SK-N-SH (cell line): ENCODE measurements around the gene GPRIN3. TPM values are rescaled to one million over a fixed set of nuclear protein-coding genes. Genes with fewer than 3 reads are reported as not detected.

Experiments used
- CTCF ChIA-PET: fragments of 300-600, 350-600 bp; formaldehyde crosslinking; extraction: SDS; loops from one replicate; lab custom pipeline; 2021; lab: Yijun Ruan, JAX
- POLR2A ChIA-PET: fragments of 350-600 bp; sonication (Branson Sonifier 250); formaldehyde crosslinking; extraction: SDS; loops from one replicate; lab custom pipeline; 2020; ENCODE audit warnings: antibody characterized with exemption, inconsistent platforms; lab: Yijun Ruan, JAX
- DNase-seq: peaks from one replicate; pipeline ENCODE4 v3.0.0; 2012
- H2AFZ ChIP-seq: fragments of 200-600 bp; sonication (generic); 2 replicates; pipeline ENCODE4 v1.8.1; 2016; ENCODE audit warnings: antibody characterized with exemption, mild to moderate bottlenecking, low read depth
- H3F3A ChIP-seq: fragments of 200-600 bp; sonication (generic); replicated peaks from 2 replicates; pipeline ENCODE3; 2016; ENCODE audit warnings: antibody characterized with exemption, mild to moderate bottlenecking; ENCODE audit not compliant: insufficient read depth
- H3K27ac ChIP-seq, 2 experiments: fragments of 200-500 bp in 1 of 2; fragments of 200-600 bp in 1 of 2; sonication (Bioruptor generic) in 1 of 2; sonication (generic), shearing (Covaris generic) in 1 of 2; 2 replicates each; pipeline versions ENCODE4 v1.5.1 to v1.6.1; 2014 to 2016; ENCODE audit warnings: low read depth in 2 of 2, inconsistent platforms in 1 of 2, low read length in 1 of 2, mild to moderate bottlenecking in 1 of 2, mixed read lengths in 1 of 2
- H3K27me3 ChIP-seq: fragments of 200-600 bp; sonication (generic), shearing (Covaris generic); 2 replicates; pipeline ENCODE4 v1.6.1; 2016; ENCODE audit warnings: mixed run types; ENCODE audit not compliant: insufficient read depth
- H3K36me3 ChIP-seq, 2 experiments: fragments of 200-500 bp in 1 of 2; fragments of 200-600 bp in 1 of 2; sonication (Bioruptor generic) in 1 of 2; sonication (generic) in 1 of 2; replicated peaks in 1 of 2; 2 replicates each; pipeline versions ENCODE3 to v1.5.1; 2014 to 2016; ENCODE audit warnings: low read length in 1 of 2, mild to moderate bottlenecking in 1 of 2; ENCODE audit not compliant: insufficient read depth in 2 of 2, control insufficient read depth in 1 of 2
- H3K4me1 ChIP-seq, 2 experiments: fragments of 200-500 bp in 1 of 2; fragments of 200-600 bp in 1 of 2; sonication (Bioruptor generic) in 1 of 2; sonication (generic), shearing (Covaris generic) in 1 of 2; 2 replicates each; pipeline versions ENCODE4 v1.5.1 to v1.6.1; 2014 to 2016; ENCODE audit warnings: low read depth in 1 of 2, low read length in 1 of 2, mixed run types in 1 of 2; ENCODE audit not compliant: insufficient read depth in 2 of 2, control insufficient read depth in 1 of 2
- H3K4me2 ChIP-seq: fragments of 200-600 bp; sonication (generic), shearing (Covaris generic); 2 replicates; pipeline ENCODE4 v1.6.1; 2017; ENCODE audit warnings: mixed run types
- H3K4me3 ChIP-seq, 2 experiments: fragments of 200-500 bp in 1 of 2; fragments of 200-600 bp in 1 of 2; sonication (Bioruptor generic) in 1 of 2; sonication (generic), shearing (Covaris generic) in 1 of 2; 2 replicates each; pipeline versions ENCODE4 v1.5.1 to v1.8.1; 2014 to 2016; ENCODE audit warnings: low read depth in 2 of 2, inconsistent platforms in 1 of 2, low read length in 1 of 2, mild to moderate bottlenecking in 1 of 2, mixed read lengths in 1 of 2, moderate library complexity in 1 of 2
- H3K79me2 ChIP-seq: fragments of 200-600 bp; sonication (generic); 2 replicates; pipeline ENCODE4 v1.8.1; 2017; ENCODE audit warnings: mild to moderate bottlenecking; ENCODE audit not compliant: insufficient read depth
- H3K9ac ChIP-seq: fragments of 200-600 bp; sonication (generic); 2 replicates; pipeline ENCODE4 v1.6.1; 2017; ENCODE audit warnings: mixed run types
- H3K9me2 ChIP-seq: fragments of 200-600 bp; sonication (generic); 2 replicates; pipeline ENCODE4 v1.6.1; 2017; ENCODE audit warnings: mixed run types
- H3K9me3 ChIP-seq: fragments of 200-600 bp; sonication (generic); 2 replicates; pipeline ENCODE4 v1.6.1; 2017; ENCODE audit warnings: mixed run types, mild to moderate bottlenecking, moderate library complexity
- H4K20me1 ChIP-seq: fragments of 200-600 bp; sonication (generic); 2 replicates; pipeline ENCODE4 v1.6.1; 2017; ENCODE audit warnings: mild to moderate bottlenecking, mixed run types; ENCODE audit not compliant: insufficient read depth
- CHD2 ChIP-seq: fragments of 150-350 bp; IDR thresholded peaks from 2 replicates; pipeline ENCODE4 v1.6.1; 2018; ENCODE audit warnings: low read length; ENCODE audit not compliant: partially characterized antibody
- ELF1 ChIP-seq: IDR thresholded peaks from 2 replicates; pipeline ENCODE4 v1.4.0; 2012
- EP300 ChIP-seq, 2 experiments: IDR thresholded peaks; 2 replicates each; pipeline versions ENCODE4 v1.4.0 to v1.6.1; 2012; ENCODE audit warnings: borderline replicate concordance in 1 of 2, low read depth in 1 of 2, low read length in 1 of 2
- GABPA ChIP-seq: IDR thresholded peaks from 2 replicates; pipeline ENCODE4 v1.4.0; 2012; ENCODE audit warnings: low read depth, mild to moderate bottlenecking
- POLR2AphosphoS5 ChIP-seq: IDR thresholded peaks from 2 replicates; pipeline ENCODE4 v1.6.1; 2012; ENCODE audit warnings: low read depth, low read length
- RAD21 ChIP-seq: IDR thresholded peaks from 2 replicates; pipeline ENCODE4 v1.6.1; 2012; ENCODE audit warnings: mild to moderate bottlenecking, low read length
- RCOR1 ChIP-seq: fragments of 150-350 bp; IDR thresholded peaks from 2 replicates; pipeline ENCODE4 v1.6.1; 2017; ENCODE audit warnings: antibody characterized with exemption, low read length
- TAF1 ChIP-seq: IDR thresholded peaks from 2 replicates; pipeline ENCODE4 v1.6.1; 2012; ENCODE audit warnings: low read depth, mild to moderate bottlenecking, low read length, moderate library complexity, borderline replicate concordance
- TCF12 ChIP-seq: IDR thresholded peaks from 2 replicates; pipeline ENCODE4 v1.4.0; 2012
- TEAD4 ChIP-seq: IDR thresholded peaks from 2 replicates; pipeline ENCODE4 v1.4.0; 2012; ENCODE audit warnings: mild to moderate bottlenecking, borderline replicate concordance; ENCODE audit not compliant: insufficient read depth
- YY1 ChIP-seq: IDR thresholded peaks from 2 replicates; pipeline ENCODE4 v1.4.0; 2012; ENCODE audit warnings: low read depth, mild to moderate bottlenecking
- WGBS: methylation state at CpG from one replicate; pipeline ENCODE4 v1.1.6; 2017; ENCODE audit warnings: low lambda C conversion rate; 5-methylcytosine and 5-hydroxymethylcytosine counted together
- polyA plus RNA-seq, 3 experiments: library from polyadenylated mRNA; depleted of rRNA; stranded (reverse); fragments of >200 nt; gene quantifications; 2 replicates each; pipeline ENCODE4 v1.2.3, GENCODE V29; 2012
- TF ChIP-seq, protein P1 (sequence below): IDR thresholded peaks from 2 replicates; pipeline ENCODE4 v1.4.0; 2012; ENCODE audit warnings: low read depth, borderline replicate concordance
- TF ChIP-seq, protein P2 (sequence below): IDR thresholded peaks from 2 replicates; pipeline ENCODE4 v1.6.1; 2012; ENCODE audit warnings: mild to moderate bottlenecking, low read depth, low read length, moderate library complexity
- TF ChIP-seq, protein P3 (sequence below): fragments of 150-350 bp; IDR thresholded peaks from 2 replicates; pipeline ENCODE4 v1.6.1; 2017; ENCODE audit warnings: antibody characterized with exemption, low read length, low read depth, borderline replicate concordance
- TF ChIP-seq, protein P4 (sequence below): fragments of 200-600 bp; sonication (generic); IDR thresholded peaks from 2 replicates; pipeline ENCODE4 v1.6.1; 2017; ENCODE audit warnings: antibody characterized with exemption, mild to moderate bottlenecking, moderate library complexity
- TF ChIP-seq, protein P5 (sequence below): IDR thresholded peaks from 2 replicates; pipeline ENCODE4 v1.4.0; 2012; ENCODE audit warnings: low read depth

Gene GPRIN3
- polyA plus RNA-seq, 1 of the 3 experiments (the other 2 are of a cell fraction) = not detected

DNA sequence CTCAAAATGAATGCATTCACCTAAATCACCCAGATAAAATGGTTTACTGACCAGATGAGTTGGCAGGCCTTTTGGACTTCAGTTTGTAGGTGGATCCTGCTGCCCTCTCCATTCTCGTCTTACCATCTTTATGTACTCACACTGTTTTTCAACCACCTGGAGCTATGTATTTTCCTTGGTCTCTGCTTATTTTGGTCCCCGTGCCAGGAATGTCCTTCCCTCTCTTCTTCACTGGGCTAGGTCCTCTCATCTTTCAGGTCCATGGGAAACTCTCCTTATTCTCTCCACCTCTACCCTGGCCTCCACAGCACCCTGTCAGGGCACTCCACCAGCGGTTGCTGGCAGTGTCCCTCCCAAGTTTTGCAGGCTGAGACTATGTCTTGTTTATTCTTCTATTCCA, 2.6 kb downstream of the GPRIN3 start:
- no peak for DNase-seq
- WGBS = 53% methylated on average over 3 of the region's 3 CpGs
- Histone ChIP-seq H3F3A (no peaks in the 10 kb centered on the region), H3K9me2 (no peaks in the 10 kb centered on the region), H3K9me3 (no peaks in the 10 kb centered on the region), H4K20me1 (no peaks in the 10 kb centered on the region), H3K27ac (no peak overlapping the region), H3K9ac (no peak overlapping the region), H3K79me2 (no peaks in the 10 kb centered on the region), H3K27me3 (peaks cover 7% of the 10 kb centered on the region; the same call in 1 of the 2 replicates), H3K4me3 (no peak overlapping the region), H3K36me3 (no peaks in the 10 kb centered on the region), H3K4me2 (no peak overlapping the region), H2AFZ (no peak overlapping the region), H3K4me1 (peaks cover 0 to 7% of the 10 kb centered on the region in 2 experiments; a peak in 1 of 4 replicates)
- POLR2A ChIA-PET = no interaction called here
- CTCF ChIA-PET = no interaction called here
- no peak for TF ChIP-seq CHD2
- no peak for TF ChIP-seq RAD21
- TF ChIP-seq, protein P1, sequence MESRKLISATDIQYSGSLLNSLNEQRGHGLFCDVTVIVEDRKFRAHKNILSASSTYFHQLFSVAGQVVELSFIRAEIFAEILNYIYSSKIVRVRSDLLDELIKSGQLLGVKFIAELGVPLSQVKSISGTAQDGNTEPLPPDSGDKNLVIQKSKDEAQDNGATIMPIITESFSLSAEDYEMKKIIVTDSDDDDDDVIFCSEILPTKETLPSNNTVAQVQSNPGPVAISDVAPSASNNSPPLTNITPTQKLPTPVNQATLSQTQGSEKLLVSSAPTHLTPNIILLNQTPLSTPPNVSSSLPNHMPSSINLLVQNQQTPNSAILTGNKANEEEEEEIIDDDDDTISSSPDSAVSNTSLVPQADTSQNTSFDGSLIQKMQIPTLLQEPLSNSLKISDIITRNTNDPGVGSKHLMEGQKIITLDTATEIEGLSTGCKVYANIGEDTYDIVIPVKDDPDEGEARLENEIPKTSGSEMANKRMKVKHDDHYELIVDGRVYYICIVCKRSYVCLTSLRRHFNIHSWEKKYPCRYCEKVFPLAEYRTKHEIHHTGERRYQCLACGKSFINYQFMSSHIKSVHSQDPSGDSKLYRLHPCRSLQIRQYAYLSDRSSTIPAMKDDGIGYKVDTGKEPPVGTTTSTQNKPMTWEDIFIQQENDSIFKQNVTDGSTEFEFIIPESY = no peak
- TF ChIP-seq POLR2AphosphoS5 = no peak

DNA sequence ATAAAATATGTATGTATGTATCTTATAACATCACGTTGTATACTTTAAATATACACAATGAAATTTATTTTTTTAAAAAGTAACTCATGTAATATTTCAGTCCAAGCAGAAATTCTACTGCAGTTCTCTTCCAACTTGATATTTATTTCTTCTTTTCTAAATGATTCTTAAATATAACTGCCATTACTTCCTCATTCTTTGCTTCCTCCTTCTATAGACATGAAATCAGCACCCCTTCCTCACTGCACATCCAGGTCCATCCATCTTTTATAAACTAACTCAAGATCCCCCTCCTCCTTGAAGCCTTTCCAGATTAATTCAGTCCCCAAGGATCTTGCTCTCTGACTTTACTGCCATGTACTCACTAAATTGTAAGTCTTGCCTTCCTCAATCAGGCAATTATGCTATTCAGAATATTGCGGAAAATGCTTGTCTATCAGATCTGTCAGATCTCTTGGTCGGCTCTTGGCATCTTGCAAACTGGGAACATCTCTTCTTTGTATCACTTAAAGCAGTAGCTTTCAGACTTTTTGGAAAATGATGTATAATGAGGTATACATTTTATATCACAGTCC, 3.7 kb downstream of the GPRIN3 start:
- CTCF ChIA-PET = interaction anchor here (0.5 kb wide), 1 partner anchor 141 kb away, joined by 3 read pairs; no protein-coding TSS in a partner anchor
- TF ChIP-seq, protein P2, sequence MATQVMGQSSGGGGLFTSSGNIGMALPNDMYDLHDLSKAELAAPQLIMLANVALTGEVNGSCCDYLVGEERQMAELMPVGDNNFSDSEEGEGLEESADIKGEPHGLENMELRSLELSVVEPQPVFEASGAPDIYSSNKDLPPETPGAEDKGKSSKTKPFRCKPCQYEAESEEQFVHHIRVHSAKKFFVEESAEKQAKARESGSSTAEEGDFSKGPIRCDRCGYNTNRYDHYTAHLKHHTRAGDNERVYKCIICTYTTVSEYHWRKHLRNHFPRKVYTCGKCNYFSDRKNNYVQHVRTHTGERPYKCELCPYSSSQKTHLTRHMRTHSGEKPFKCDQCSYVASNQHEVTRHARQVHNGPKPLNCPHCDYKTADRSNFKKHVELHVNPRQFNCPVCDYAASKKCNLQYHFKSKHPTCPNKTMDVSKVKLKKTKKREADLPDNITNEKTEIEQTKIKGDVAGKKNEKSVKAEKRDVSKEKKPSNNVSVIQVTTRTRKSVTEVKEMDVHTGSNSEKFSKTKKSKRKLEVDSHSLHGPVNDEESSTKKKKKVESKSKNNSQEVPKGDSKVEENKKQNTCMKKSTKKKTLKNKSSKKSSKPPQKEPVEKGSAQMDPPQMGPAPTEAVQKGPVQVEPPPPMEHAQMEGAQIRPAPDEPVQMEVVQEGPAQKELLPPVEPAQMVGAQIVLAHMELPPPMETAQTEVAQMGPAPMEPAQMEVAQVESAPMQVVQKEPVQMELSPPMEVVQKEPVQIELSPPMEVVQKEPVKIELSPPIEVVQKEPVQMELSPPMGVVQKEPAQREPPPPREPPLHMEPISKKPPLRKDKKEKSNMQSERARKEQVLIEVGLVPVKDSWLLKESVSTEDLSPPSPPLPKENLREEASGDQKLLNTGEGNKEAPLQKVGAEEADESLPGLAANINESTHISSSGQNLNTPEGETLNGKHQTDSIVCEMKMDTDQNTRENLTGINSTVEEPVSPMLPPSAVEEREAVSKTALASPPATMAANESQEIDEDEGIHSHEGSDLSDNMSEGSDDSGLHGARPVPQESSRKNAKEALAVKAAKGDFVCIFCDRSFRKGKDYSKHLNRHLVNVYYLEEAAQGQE = no peak
- TF ChIP-seq CHD2 (no peak), TEAD4 (no peak), ELF1 (no peak), EP300 (IDR thresholded peaks at IDR 0.05; ENCODE audit: borderline replicate concordance in 1 of 2, low read depth in 1 of 2, low read length in 1 of 2) (no peak), TAF1 (no peak), YY1 (no peak), TCF12 (no peak), GABPA (no peak), RCOR1 (no peak)
- TF ChIP-seq, protein P1 = no peak
- TF ChIP-seq, protein P3, sequence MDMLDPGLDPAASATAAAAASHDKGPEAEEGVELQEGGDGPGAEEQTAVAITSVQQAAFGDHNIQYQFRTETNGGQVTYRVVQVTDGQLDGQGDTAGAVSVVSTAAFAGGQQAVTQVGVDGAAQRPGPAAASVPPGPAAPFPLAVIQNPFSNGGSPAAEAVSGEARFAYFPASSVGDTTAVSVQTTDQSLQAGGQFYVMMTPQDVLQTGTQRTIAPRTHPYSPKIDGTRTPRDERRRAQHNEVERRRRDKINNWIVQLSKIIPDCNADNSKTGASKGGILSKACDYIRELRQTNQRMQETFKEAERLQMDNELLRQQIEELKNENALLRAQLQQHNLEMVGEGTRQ = no peak
- TF ChIP-seq, protein P4, sequence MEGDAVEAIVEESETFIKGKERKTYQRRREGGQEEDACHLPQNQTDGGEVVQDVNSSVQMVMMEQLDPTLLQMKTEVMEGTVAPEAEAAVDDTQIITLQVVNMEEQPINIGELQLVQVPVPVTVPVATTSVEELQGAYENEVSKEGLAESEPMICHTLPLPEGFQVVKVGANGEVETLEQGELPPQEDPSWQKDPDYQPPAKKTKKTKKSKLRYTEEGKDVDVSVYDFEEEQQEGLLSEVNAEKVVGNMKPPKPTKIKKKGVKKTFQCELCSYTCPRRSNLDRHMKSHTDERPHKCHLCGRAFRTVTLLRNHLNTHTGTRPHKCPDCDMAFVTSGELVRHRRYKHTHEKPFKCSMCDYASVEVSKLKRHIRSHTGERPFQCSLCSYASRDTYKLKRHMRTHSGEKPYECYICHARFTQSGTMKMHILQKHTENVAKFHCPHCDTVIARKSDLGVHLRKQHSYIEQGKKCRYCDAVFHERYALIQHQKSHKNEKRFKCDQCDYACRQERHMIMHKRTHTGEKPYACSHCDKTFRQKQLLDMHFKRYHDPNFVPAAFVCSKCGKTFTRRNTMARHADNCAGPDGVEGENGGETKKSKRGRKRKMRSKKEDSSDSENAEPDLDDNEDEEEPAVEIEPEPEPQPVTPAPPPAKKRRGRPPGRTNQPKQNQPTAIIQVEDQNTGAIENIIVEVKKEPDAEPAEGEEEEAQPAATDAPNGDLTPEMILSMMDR = no peak
- TF ChIP-seq, protein P5, sequence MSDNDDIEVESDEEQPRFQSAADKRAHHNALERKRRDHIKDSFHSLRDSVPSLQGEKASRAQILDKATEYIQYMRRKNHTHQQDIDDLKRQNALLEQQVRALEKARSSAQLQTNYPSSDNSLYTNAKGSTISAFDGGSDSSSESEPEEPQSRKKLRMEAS = no peak

More for the DNA sequence above, 3.7 kb downstream of the GPRIN3 start:
- Histone ChIP-seq H3K4me2 (no peak overlapping the region), H3K27ac (no peak overlapping the region), H3K27me3 (peaks cover 7% of the 10 kb centered on the region; the same call in 1 of the 2 replicates), H3K9me2 (no peaks in the 10 kb centered on the region), H3F3A (no peaks in the 10 kb centered on the region), H3K9me3 (no peaks in the 10 kb centered on the region), H4K20me1 (no peaks in the 10 kb centered on the region), H3K79me2 (no peaks in the 10 kb centered on the region), H3K36me3 (no peaks in the 10 kb centered on the region), H3K4me3 (no peak overlapping the region), H3K9ac (no peak overlapping the region), H3K4me1 (peaks cover 0 to 7% of the 10 kb centered on the region in 2 experiments; a peak in 1 of 4 replicates), H2AFZ (no peak overlapping the region)
- DNase-seq = no peak
- WGBS = 50% methylated on average over 3 of the region's 3 CpGs
- POLR2A ChIA-PET = no interaction called here
